ENCODE measurements around the gene MSANTD3.

DNA sequence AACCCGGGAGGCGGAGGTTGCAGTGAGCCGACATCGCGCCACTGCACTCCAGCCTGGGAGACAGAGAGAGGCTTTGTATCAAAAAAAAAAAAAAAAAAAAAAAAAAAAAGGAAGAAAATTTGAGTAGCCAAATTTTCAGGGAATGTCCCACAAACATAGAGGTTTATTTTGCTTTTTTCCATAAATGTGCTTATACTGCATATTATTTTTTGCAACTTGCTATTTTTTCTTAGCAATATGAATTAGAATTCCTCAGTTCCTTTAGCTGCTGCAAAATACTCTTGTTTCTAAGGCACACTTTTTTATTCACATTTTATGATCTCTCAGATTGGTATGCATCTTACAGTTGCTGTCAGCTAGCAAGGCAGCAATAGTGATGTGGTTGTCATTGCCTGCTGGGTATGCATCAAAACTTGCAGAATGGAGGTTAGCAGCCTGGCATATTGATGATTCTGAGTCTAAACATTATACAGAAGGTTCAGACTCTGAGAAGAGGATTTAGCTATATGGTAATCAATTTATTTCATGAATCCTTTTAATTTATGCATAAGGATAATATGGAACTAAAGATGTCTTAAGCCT lies 13.0 kb upstream of the MSANTD3 start:
- TF ChIP-seq, protein P1, sequence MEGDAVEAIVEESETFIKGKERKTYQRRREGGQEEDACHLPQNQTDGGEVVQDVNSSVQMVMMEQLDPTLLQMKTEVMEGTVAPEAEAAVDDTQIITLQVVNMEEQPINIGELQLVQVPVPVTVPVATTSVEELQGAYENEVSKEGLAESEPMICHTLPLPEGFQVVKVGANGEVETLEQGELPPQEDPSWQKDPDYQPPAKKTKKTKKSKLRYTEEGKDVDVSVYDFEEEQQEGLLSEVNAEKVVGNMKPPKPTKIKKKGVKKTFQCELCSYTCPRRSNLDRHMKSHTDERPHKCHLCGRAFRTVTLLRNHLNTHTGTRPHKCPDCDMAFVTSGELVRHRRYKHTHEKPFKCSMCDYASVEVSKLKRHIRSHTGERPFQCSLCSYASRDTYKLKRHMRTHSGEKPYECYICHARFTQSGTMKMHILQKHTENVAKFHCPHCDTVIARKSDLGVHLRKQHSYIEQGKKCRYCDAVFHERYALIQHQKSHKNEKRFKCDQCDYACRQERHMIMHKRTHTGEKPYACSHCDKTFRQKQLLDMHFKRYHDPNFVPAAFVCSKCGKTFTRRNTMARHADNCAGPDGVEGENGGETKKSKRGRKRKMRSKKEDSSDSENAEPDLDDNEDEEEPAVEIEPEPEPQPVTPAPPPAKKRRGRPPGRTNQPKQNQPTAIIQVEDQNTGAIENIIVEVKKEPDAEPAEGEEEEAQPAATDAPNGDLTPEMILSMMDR (IDR thresholded peaks at IDR 0.05) = no peak
- TF ChIP-seq POLR2A (IDR thresholded peaks at IDR 0.05) = no peak
